ENCODE data around the gene RPS6KA2. TPM values are rescaled to one million over a fixed set of nuclear protein-coding genes. Genes with fewer than 3 reads are reported as not detected.

RPS6KA2 gene
- total RNA-seq, 1 donor from 2014 or later, result 37.5 TPM

DNA sequence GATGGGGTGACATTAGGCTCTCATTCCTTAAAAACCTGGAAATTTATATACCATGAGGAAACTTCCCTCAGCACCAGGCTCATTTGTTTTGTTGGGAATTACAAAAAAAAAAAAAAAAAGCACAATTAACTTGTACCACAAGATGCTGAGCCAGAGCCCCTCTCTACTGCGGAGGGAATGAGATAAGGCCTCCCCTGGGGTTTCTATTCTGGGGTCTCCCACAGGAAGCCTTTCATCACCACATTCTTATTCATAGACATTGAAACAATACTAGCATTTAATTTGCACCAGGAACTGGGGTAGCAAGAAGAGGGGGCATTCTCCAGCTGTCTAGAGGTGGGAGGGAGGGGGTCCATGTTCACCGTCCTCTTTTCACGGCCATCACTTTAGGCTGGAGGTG is 23.0 kb upstream of the RPS6KA2 start:
- peaks cover 3% of the 10 kb centered on the region for H3K27me3 Mint-ChIP-seq
- no peaks in the 10 kb centered on the region for H3K9me3 Mint-ChIP-seq (ENCODE audit: low read depth)
- no peak overlapping the region for H3K4me3 Mint-ChIP-seq (ENCODE audit: low read depth)
- H3K36me3 Mint-ChIP-seq (ENCODE audit: insufficient read depth), result no peaks in the 10 kb centered on the region
- H3K27ac Mint-ChIP-seq, result no peak overlapping the region
- no peaks in the 10 kb centered on the region for H3K4me1 Mint-ChIP-seq (ENCODE audit: low read depth)
- no peak for DNase-seq (ENCODE audit: low spot score, unreplicated experiment)
- TF ChIP-seq, protein P1, sequence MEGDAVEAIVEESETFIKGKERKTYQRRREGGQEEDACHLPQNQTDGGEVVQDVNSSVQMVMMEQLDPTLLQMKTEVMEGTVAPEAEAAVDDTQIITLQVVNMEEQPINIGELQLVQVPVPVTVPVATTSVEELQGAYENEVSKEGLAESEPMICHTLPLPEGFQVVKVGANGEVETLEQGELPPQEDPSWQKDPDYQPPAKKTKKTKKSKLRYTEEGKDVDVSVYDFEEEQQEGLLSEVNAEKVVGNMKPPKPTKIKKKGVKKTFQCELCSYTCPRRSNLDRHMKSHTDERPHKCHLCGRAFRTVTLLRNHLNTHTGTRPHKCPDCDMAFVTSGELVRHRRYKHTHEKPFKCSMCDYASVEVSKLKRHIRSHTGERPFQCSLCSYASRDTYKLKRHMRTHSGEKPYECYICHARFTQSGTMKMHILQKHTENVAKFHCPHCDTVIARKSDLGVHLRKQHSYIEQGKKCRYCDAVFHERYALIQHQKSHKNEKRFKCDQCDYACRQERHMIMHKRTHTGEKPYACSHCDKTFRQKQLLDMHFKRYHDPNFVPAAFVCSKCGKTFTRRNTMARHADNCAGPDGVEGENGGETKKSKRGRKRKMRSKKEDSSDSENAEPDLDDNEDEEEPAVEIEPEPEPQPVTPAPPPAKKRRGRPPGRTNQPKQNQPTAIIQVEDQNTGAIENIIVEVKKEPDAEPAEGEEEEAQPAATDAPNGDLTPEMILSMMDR (IDR thresholded peaks at IDR 0.05; ENCODE audit: unreplicated experiment), result no peak

DNA sequence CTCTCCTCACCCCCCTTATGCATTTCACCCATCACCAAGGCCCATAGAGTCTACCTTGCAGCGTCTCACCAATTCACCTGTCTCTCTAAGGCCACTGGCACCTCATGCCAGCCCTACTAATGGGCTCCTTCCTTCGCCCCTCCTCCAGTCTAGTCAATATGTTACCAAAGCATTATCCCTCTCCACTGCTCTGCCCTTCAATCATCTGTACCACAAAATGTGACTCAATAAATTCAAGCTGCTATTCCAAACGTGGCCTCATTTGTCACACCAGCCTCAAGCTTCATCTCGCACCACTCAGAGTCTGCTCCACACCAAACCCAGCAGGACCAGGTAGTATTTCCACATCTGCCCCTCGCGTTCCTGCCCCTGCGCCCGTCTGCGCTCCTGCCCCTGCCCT is 21.8 kb upstream of the RPS6KA2 start:
- Mint-ChIP-seq H3K4me3 (ENCODE audit: low read depth) (no peak overlapping the region), H3K4me1 (ENCODE audit: low read depth) (no peaks in the 10 kb centered on the region), H3K36me3 (ENCODE audit: insufficient read depth) (no peaks in the 10 kb centered on the region), H3K27me3 (peaks cover 3% of the 10 kb centered on the region), H3K27ac (no peak overlapping the region), H3K9me3 (ENCODE audit: low read depth) (peaks cover 2% of the 10 kb centered on the region)
- TF ChIP-seq, protein P1 (IDR thresholded peaks at IDR 0.05; ENCODE audit: unreplicated experiment), result no peak
- no peak for DNase-seq (ENCODE audit: low spot score, unreplicated experiment)

DNA sequence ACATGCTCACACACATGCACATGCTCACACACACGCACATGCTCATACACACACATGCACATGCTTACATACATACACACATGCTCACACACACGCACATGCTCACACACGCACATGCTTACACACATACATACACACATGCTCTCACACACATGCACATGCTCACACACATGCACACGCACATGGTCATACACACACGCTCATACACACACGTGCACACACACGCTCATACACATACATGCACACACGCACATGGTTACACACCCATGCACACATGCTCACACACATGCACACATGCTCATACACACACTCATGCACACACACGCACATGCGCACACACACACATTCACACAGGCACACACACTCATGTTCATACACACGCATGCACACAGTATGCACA is 20.8 kb upstream of the RPS6KA2 start:
- H3K27ac Mint-ChIP-seq, result no peak overlapping the region
- TF ChIP-seq, protein P1 (IDR thresholded peaks at IDR 0.05; ENCODE audit: unreplicated experiment), result no peak
- no peak overlapping the region for H3K4me3 Mint-ChIP-seq (ENCODE audit: low read depth)
- H3K36me3 Mint-ChIP-seq (ENCODE audit: insufficient read depth), result no peaks in the 10 kb centered on the region
- H3K4me1 Mint-ChIP-seq (ENCODE audit: low read depth), result no peaks in the 10 kb centered on the region
- DNase-seq (ENCODE audit: low spot score, unreplicated experiment), result no peak
- peaks cover 3% of the 10 kb centered on the region for H3K27me3 Mint-ChIP-seq
- peaks cover 4% of the 10 kb centered on the region for H3K9me3 Mint-ChIP-seq (ENCODE audit: low read depth)

DNA sequence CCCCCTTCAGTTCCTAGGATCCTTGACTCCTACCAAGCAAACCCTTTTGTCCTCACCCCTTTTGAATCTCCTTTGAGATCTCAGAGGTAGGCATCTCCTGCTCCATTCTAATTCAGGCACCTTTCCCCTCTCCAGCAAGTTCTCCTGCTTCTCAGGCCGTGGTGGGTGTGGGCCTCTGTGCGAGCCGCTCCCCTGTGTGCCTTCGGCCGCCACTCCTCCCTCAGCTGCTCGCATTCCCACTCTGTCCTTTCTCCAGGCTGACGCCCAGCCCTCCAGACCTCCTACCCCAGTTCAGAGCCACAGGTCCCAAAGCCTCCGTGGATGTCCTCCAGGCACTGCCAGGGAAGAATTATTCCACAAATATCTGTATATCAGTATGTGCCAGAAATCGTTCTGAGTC is 19.7 kb upstream of the RPS6KA2 start:
- peaks cover 1% of the 10 kb centered on the region for H3K27me3 Mint-ChIP-seq
- TF ChIP-seq, protein P1 (IDR thresholded peaks at IDR 0.05; ENCODE audit: unreplicated experiment), result no peak
- no peak overlapping the region for H3K4me3 Mint-ChIP-seq (ENCODE audit: low read depth)
- no peaks in the 10 kb centered on the region for H3K36me3 Mint-ChIP-seq (ENCODE audit: insufficient read depth)
- DNase-seq (ENCODE audit: low spot score, unreplicated experiment), result no peak
- H3K27ac Mint-ChIP-seq, result no peak overlapping the region
- peaks cover 4% of the 10 kb centered on the region for H3K9me3 Mint-ChIP-seq (ENCODE audit: low read depth)
- peaks cover 1% of the 10 kb centered on the region for H3K4me1 Mint-ChIP-seq (ENCODE audit: low read depth)

DNA sequence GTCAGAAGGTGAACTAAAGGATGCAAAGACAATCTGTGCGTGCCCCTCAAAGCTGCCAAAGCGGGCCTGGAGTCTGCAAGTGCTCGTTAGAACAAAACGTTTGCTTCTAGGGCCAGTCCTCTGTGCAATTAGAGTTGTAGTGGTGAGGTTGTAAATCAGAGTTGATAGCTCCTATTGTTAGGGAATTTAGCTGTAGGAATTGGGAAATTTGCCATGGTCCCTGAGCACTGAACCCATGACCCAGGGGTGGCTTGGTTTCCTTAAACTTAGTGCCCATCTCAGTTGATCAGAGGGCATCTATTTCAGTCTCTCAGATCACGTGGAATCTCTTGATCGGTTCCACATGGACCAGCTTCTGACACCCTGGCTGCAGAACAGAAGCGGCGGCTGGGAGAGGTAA is 18.8 kb upstream of the RPS6KA2 start:
- TF ChIP-seq, protein P1 (IDR thresholded peaks at IDR 0.05; ENCODE audit: unreplicated experiment), result no peak
- no peaks in the 10 kb centered on the region for H3K36me3 Mint-ChIP-seq (ENCODE audit: insufficient read depth)
- H3K4me1 Mint-ChIP-seq (ENCODE audit: low read depth), result peaks cover 3% of the 10 kb centered on the region
- H3K4me3 Mint-ChIP-seq (ENCODE audit: low read depth), result no peak overlapping the region
- no peaks in the 10 kb centered on the region for H3K27me3 Mint-ChIP-seq
- peaks cover 4% of the 10 kb centered on the region for H3K9me3 Mint-ChIP-seq (ENCODE audit: low read depth)
- DNase-seq (ENCODE audit: low spot score, unreplicated experiment), result no peak
- no peak overlapping the region for H3K27ac Mint-ChIP-seq
